ENCODE results near the gene PRKCH.

The PRKCH gene

GRCh38 chr14:61341275-61342206 lies 20.2 kb downstream of the PRKCH start:
- no peak for FAIRE-seq

DNA sequence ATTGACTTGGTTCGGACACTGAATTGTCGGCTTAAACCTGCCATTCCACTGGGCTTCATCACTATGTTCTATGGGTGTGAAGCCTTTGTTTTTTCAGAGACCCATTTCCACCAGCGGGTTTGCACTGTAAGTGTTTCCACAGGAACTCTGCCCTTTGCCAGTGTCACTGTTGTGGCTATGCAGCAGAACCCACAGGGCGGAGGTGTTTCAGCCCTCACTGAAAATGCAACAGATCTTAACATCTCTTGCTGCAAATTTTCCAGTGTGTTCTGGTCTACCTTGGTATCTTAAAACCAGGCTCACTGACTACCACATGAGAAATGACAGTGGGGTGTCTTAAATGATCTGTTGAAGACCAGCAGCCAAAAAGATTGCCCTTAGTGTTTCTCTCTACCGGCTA lies 21.1 kb downstream of the PRKCH start:
- no peak for FAIRE-seq

DNA sequence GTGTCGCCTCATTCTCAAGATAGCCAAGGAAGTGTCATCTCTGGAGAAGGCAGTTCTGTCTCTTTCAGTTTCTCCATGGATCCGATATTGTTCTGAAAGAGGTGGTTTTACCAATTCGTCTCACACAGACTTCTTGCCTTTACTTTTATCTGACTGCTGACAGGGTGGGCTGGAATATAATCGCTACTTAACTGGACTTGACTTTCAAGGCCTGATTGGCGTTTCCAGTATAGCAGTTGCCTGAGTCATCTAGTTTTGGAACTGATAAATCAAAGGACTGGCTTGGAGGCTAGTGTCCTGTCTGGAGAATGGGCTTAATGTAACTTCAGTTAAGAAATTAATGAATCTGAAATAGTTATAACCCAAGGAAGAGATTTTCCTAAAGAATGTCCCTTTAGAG lies 21.6 kb downstream of the PRKCH start:
- FAIRE-seq = no peak

DNA sequence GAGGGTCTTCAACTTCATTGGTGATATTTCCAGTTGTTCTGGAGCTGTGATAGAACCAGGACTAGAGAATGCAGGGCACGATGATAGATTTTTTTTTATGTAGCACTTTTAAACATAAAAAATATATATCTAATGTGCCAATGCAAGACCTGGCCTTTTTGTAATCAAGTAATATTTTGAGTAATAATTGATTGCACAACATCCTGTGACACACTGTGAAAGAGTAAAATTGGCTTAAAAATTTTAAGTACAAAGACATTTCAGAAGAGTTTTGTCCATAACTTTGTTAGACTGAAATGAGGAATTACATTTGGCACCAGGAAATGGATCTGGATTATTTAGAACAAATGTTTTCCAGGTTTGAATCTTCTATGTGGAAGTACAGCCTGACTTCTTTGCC lies 22.1 kb downstream of the PRKCH start:
- FAIRE-seq = no peak

- FAIRE-seq = no peak
Measured at GRCh38 chr14:61343991-61344405, 22.6 kb downstream of the PRKCH start.

DNA sequence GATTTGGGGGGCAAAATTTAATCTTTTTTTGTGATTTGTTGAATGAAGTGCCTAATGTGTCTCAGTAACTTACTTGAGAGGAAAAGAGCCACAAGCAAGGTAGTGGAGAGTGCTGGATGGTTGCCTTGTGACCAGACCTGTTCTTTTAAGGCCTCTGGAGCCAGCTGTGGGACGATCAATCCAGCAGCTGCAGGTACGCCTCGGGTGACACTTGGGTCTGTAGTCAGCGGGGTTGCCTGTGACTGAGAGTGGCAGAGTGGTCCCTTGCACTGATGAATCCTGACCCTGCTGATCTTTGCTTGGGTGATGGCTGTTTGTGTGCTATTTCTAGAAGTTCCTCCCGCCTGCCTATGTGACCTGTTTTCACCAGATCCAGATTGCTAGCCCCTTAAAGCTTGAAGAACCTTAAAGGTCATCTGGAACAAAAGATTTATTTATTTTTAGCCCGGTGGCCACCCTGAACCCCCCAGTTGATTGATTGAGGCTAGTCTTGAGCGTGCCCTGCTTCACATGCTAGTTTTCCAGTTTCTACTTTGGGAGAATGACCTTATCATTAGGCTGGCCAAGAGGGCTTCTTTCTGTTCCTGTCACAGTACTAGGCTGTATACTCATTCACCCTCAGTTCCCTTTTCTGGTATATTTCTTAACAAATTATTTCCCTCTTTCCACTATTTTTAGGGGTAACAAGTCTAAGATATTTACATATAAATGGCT lies 23.2 kb downstream of the PRKCH start:
- FAIRE-seq = no peak

DNA sequence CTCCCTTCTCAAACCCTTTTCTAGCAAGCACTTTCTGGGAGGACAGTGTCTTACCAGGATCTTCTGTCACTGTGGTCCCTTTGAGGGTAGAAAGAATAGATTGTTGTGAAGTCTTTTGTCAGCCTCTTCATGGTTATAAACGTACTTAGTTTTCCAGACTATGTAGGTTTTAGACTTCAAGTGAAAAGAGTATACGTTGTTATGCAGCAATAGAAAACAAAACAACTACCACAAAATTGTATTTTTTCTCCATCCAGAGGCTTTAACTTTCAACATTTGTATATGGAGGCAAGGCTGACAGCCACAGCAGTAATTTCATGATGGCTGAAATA lies 23.7 kb downstream of the PRKCH start:
- no peak for FAIRE-seq

- FAIRE-seq = no peak
Measured at GRCh38 chr14:61346221-61346620, 24.8 kb downstream of the PRKCH start.

DNA sequence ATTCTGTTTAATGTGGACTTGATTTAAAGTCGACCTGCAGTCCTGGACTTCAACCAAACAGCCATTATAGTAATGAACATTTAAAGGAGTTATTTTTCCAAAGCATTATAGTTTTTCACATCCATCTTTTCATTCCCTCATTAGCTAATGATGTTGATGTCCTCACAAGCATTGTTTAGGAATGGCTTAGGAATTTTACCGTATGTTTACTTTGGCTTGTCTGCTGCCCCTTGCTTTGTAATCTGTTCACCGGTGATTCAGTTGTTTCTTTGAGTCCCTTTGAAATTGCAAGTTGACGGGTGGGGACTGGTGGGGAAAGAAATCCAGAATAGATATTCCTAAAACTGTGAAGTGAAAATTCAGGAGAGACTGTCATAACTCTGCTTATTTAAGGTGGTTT lies 25.4 kb downstream of the PRKCH start:
- FAIRE-seq = no peak

GRCh38 chr14:61347826-61348443 lies 26.6 kb downstream of the PRKCH start:
- no peak for FAIRE-seq

- no peak for FAIRE-seq
Measured at GRCh38 chr14:61350427-61351270, 29.3 kb downstream of the PRKCH start.

- no peak for FAIRE-seq
Measured at GRCh38 chr14:61351477-61351876, 30.1 kb downstream of the PRKCH start.

DNA sequence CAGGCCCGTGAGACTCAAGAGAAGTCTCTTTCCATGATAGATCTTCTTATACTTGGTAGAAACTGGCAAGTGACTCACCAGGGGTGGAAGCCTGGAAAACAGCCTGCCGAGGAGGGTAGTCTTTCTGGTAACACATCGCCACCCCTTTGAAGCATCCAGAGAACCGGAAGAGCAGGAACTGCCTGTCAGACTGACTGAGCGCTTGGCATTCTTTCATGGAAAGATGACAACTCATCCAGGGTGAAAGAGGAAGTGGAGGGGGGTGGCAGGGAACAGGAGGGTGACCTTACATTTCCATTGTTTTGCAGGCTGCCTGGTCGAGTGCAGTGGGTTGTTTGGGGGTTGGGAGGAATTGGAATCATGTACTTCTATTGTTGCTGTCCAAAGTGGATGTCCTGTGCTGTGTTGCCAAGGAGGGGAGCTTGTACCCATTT lies 34.5 kb downstream of the PRKCH start:
- FAIRE-seq = no peak

GRCh38 chr14:61357123-61357522 lies 35.7 kb downstream of the PRKCH start:
- no peak for FAIRE-seq

DNA sequence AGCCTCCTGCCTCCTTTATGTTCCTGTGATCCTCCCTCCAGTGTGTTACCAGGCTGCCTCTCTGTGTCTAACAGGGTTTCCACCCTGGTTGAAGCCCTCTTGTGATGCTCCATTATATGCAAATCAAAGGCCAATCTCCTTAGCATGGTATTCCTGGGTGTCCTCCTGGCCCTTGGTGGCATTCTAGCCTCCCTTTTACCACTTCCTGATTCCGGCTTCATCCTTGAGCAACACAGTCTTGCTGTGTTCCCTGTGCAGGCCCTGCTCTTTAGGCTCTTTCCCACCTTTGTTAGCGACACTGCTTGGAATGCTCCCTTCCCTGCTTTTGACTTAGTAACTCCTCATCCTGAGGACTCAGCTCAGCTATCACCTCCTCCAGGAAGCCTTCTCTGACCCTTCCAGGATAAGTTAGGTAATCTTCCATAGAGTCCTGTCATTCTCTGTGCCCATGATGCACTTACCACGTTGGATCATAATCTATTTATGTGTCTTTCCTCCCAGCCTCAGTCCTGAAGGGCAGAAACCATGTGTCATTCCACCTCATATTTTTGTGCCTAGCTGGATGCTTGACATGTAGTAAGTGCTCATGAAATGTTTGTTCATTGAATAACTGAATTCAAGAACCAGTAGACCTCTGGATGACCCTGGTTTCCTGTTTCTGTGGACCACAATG lies 37.3 kb downstream of the PRKCH start:
- no peak for FAIRE-seq

DNA sequence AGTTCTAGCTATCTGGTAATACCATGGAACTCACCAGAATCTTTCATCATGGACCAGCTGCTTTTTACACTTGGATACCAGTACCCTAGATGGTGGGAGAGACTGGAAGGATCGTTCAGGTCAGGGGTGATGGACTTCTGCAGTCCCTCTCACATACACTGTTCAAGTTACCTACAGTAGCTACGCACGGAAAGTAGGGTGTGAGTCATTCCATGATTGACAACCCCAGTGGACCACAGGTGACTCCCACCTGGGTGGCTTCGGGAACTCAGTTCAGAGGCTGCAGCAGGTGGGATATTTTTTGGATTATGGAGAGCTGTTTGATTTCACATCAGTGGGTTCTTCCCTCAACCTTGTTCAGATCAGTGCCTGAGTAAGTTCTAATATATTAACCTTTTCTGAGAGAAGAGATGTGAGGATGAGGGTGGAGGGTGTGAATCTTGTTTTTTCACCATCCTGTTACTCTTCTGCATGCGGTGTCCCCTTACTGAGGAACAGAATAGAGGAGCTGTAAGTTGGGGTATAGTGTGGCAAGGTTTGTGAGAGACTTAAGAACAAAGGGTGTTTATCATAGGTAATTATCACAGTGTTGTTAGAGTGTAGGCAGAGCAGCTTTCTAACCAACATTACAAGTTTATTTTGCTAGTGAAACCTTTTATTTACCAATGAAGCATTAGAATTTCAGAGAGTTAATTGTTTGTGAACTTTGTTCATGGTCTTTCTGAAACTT lies 39.6 kb downstream of the PRKCH start:
- FAIRE-seq = no peak

- no peak for FAIRE-seq
Measured at GRCh38 chr14:61362072-61362750, 40.8 kb downstream of the PRKCH start.

- FAIRE-seq = no peak
Measured at GRCh38 chr14:61364243-61364642, 42.9 kb downstream of the PRKCH start.

DNA sequence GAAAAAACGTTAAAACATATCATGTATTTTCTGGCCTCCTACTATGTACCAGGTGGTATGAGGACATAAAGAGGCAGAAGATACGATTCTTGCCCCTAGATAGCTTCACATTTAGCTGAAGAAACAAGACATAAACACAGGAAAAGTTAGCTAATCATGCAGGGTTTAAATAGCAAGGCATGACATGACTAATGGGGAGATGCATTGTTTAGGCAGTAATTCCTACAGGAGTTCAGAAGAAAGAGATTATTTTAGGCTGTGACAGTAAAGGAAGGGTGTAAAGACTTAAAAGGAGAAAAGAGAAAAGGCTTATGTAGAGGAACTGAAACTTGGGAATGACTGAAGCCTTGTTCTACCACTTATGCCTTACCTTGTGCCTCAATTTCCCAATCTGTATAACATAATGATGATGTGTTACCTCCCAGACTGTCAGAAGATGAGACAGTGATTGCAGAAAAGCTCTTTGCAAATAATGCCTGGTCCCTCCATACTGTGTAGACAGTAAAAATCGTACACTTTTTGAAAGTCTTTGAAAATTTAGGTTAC lies 44.4 kb downstream of the PRKCH start:
- FAIRE-seq = no peak

DNA sequence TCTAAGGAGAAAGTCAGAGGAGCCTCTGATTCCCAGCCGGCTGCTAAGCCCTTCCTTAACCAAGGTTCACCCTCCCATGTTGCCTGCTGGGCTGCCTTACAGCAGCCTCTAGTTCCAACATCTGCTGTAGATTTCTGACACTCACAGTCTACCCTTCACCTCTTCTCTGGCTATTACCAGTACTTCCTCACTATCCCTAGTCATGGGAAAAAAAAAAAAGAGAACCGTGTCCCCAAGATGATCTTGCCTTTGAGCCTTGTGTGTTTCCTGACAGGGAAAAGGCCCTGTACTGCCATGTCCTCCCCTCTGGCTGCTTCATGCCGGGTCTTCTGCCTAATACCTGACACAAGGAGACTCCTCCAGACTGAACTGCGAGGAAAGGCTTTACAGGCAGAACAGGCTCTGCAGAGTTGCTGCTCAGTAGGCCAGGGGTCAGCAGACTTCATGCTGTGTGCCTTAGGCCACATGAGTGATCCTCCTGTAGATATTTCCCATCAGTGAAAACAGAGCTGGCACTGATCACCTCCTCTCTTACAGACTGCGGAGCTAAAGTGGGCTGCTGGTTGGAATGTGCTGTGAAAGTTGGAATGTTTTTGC lies 46.8 kb downstream of the PRKCH start:
- no peak for FAIRE-seq
